ENCODE measurements around the gene SDK2. TPM values are rescaled to one million over a fixed set of nuclear protein-coding genes. Genes with fewer than 3 reads are reported as not detected.
"Not testable (repeated sequence)": the region's sequence is repeated elsewhere in the genome, so short reads cannot be mapped to it uniquely, and the experiment has no call there.

SDK2 gene
- total RNA-seq, 1 donor from 2014 or later: 0.18 TPM

DNA sequence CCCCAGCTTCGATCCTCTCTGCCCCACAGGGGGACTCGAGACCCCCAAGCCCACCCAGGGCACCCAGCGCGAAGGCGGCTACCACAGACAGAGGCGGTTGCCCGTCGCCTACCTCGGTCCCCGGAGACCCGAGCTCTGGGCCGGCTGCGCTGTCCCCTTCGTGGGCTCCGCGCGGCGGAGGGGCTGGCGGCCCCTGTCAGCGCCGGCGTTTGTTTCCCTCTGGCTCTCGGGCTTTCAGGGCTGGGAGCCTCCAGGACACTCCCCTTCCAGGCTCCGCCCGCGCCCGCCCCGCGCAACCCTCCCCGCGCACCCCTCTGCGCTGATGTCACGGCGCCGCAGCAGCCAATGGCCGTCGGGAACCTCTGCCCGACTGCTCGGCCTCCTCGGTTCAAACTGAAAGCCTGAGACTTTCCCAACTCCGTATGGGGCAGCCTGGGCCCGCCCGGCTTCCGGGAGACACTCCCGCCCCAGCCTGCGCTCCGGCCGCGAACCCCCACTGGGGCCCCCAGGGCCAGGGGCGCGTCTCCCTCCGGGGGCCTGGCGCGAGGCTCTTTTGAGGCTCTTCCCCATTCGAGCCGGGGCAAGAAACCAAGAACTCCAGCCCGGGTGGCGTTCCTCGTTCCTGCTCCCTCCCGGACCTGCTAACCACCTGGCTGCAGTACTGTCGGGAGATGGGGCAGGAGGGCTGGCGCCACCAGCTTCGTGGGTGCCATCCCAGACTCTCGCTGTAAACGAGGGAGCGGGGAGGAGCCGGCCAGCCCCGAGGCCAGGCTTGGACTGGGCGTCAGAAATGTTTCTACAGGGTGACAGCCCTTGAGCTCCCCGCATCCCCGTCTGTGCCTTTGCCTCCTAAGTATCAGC is 332.2 kb downstream of the SDK2 start, which contains the start of gene CDC42EP4:
TSS of gene CDC42EP4 (minus strand) at position 221 of the 861 bp plus-strand sequence. CDS start 25,501 bp downstream, outside the sequence.
- no peak for DNase-seq (ENCODE audit: extremely low read depth, low read depth, low spot score)

GRCh38 chr17:73311428-73311780 is 332.8 kb downstream of the SDK2 start:
- DNase-seq (ENCODE audit: extremely low read depth, low read depth, low spot score): no peak

- no peak for DNase-seq (ENCODE audit: extremely low read depth, low read depth, low spot score)
Measured at GRCh38 chr17:73309727-73310596, 334.3 kb downstream of the SDK2 start.

DNA sequence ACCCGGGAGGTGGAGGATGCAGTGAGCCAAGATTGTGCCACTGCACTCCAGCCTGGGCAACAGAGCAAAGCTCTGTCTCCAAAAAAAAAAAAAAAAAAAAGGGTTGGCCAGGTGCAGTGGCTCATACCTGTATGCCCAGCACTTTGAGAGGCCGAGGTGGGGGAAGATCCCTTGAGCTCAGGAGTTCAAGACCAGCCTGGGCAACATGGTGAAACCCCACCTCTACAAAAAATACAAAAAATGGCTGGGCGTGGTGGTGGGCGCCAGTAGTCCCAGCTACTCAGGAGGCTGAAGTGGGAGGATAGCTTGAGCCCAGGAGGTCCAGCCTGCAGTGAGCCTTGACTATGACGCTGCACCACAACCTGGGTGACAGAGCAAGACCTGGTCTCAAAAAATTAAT is 335.3 kb downstream of the SDK2 start:
- DNase-seq (ENCODE audit: extremely low read depth, low read depth, low spot score): not testable (repeated sequence)

- DNase-seq (ENCODE audit: extremely low read depth, low read depth, low spot score): no peak
Measured at GRCh38 chr17:73308017-73308823, 336.0 kb downstream of the SDK2 start.

DNA sequence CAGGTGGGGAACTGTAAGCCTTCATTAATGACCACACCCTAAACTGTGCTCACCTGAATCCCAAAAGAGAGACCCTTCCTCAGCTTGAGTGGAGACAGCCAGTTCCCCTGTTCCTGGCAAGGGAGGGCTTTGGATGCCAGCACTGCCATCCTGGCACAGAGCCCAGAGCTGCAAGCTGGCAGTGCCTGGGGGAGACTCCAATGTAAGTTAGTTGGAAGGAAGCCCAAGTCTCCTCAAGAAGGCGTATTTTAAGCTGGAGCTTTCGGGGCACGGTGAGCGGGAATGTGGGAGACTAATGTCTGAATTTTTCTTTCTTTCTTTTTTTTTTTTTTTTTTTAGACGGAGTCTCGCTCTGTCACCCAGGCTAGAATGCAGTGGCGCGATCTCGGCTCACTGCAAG is 337.1 kb downstream of the SDK2 start:
- DNase-seq (ENCODE audit: extremely low read depth, low read depth, low spot score): no peak

- no peak for DNase-seq (ENCODE audit: extremely low read depth, low read depth, low spot score)
Measured at GRCh38 chr17:73305845-73306836, 338.1 kb downstream of the SDK2 start.

GRCh38 chr17:73304971-73305812 is 339.1 kb downstream of the SDK2 start:
- DNase-seq (ENCODE audit: extremely low read depth, low read depth, low spot score): no peak

DNA sequence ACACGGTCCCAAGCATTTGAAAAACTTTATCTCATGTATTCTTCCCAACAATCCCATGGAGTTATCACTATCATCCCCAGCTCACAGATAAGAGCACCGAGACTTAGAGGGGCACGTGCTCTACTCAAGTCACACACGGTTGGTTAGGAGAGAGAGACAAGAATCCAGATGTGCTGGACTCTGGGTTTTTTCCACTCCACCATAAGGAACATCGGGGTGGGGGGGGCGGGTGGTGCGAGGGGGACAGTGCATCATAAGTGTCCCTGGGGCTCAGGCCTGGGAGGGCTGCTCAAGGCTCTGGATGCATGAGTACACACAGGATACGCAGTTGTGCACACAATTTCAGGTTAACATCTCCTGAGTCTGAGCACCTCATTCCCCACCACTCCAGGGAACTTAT is 339.8 kb downstream of the SDK2 start:
- no peak for DNase-seq (ENCODE audit: extremely low read depth, low read depth, low spot score)

DNA sequence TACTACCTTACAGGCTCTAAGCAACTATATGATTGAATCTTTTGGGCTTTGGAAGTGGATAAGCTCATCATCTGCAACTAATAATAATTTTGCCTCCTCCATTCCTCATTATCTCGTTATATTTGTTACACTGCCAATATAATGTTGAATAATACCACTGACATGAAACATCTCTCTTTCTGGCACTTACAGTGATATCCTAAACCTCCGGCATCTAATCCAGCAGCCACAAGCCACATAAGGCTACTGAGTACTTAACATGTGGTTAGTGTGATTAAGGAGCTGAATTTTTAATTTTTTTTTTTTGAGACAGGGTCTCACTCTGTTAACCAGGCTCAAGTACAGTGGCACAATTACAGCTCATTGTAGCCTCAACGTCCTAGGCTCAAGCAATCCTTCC is 342.1 kb downstream of the SDK2 start:
- no peak for DNase-seq (ENCODE audit: extremely low read depth, low read depth, low spot score)

DNA sequence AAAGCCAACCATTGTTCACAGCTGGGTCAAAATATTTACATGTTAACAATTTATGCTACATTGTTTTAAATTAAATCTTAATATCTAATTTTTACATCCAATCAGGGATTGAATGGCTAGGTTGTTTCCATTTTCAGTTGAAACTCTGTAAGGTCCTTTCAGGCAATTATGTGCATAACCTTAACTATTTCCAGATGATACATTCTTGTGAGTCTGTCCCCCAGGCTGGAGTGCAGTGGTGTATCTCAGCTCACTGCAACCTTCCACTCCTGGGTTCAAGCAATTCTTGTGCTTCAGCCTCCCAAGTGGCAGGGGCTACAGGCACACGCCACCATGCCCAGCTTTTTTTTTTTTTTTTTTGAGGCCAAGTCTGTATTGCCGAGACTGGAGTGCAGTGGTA is 342.9 kb downstream of the SDK2 start:
- DNase-seq (ENCODE audit: extremely low read depth, low read depth, low spot score): no peak

- DNase-seq (ENCODE audit: extremely low read depth, low read depth, low spot score): no peak
Measured at GRCh38 chr17:73300392-73300791, 343.9 kb downstream of the SDK2 start.

- no peak for DNase-seq (ENCODE audit: extremely low read depth, low read depth, low spot score)
Measured at GRCh38 chr17:73297934-73298861, 346.0 kb downstream of the SDK2 start.

DNA sequence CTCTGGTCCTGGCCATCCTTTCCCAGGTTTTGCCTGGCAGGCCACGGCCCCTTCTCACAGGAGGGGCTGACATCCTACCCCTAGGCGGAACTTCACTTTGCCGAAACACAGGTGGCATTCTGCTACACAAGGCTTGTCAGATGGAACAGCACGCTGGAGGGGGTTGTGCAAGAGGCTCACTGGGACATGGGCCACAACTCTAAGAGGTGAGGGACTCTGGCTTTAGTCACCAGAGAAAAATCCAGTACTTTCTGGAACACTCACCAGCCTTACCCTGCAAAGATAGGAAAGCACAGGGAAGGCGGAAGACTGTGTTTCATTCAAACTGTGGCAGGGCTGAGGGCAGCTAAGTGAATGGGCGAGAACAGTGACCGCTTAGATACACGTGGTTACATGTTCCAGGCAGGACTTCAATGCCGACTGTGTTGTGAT is 350.7 kb downstream of the SDK2 start:
- DNase-seq (ENCODE audit: extremely low read depth, low read depth, low spot score): no peak

- DNase-seq (ENCODE audit: extremely low read depth, low read depth, low spot score): no peak
Measured at GRCh38 chr17:73293031-73293430, 351.2 kb downstream of the SDK2 start.

DNA sequence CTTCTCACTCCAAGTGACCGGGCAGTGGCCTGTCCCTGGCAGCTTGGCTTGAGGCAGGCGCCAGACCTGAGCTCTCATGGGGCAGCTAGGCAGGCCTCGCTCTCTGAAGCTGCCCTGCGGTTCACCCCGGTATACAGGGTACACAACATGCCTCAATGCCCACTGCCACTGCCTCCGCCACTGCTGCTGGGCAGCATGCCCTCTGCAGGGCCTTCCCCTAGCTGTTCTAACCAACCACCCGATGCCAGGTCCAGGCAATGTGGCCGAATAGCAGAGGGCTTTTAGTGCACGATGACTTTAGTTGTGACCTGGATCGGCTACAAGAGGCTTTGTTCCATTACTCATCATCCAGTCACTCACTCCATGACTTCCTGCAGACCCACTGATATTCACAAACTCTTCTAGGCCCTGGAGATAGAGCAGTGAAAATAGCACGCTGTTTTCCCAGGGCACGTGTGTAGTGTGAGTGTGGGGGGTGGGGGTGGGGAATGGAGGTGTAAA is 352.2 kb downstream of the SDK2 start:
- no peak for DNase-seq (ENCODE audit: extremely low read depth, low read depth, low spot score)

DNA sequence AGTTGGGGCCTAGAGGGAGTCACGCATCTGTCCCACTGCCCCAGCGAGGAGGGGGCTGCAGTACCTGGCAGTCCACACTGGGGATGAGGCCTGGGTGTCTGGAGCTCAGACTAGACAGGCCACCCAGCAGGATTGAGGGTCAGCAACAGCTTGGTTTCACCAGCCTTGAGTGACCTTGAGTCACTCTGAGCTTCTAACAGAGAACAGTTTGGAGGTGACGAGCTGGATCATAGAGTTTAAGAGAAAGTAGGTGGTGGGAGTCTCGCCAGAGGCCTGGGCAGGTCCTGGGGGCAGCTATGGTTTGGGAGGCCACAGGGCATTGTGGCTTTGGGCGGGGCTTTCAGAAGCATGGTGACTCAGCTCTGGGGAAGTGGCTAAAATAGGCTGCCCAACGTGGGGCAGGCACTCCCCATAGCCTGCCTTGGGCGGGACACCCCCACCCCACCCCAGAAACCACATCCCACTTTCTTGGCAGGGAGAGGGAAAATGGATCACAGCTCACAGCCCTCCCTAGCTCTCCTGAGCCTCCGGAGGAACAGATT is 352.9 kb downstream of the SDK2 start:
- DNase-seq (ENCODE audit: extremely low read depth, low read depth, low spot score): no peak

All from glomerular endothelial cell (primary cell).